GM21723 (cell line): ENCODE measurements around the gene CTCF.
A peak's percentile ranks its signal among the peaks of the same experiment; 100 is the strongest.

Experiments
- ATAC-seq: cut with Tn5 transposase; IDR thresholded peaks from one replicate; pipeline ENCODE4 v1.9.1; 2021; ENCODE audit warnings: mild to moderate bottlenecking, moderate library complexity; ENCODE audit not compliant: unreplicated experiment

The CTCF gene

GRCh38 chr16:67534431-67534830 lies 27.9 kb upstream of the CTCF start:
- no peak for ATAC-seq

GRCh38 chr16:67535201-67535600 lies 27.1 kb upstream of the CTCF start:
- ATAC-seq = no peak

GRCh38 chr16:67537270-67537635 lies 25.1 kb upstream of the CTCF start:
- ATAC-seq = peak; percentile 50

DNA sequence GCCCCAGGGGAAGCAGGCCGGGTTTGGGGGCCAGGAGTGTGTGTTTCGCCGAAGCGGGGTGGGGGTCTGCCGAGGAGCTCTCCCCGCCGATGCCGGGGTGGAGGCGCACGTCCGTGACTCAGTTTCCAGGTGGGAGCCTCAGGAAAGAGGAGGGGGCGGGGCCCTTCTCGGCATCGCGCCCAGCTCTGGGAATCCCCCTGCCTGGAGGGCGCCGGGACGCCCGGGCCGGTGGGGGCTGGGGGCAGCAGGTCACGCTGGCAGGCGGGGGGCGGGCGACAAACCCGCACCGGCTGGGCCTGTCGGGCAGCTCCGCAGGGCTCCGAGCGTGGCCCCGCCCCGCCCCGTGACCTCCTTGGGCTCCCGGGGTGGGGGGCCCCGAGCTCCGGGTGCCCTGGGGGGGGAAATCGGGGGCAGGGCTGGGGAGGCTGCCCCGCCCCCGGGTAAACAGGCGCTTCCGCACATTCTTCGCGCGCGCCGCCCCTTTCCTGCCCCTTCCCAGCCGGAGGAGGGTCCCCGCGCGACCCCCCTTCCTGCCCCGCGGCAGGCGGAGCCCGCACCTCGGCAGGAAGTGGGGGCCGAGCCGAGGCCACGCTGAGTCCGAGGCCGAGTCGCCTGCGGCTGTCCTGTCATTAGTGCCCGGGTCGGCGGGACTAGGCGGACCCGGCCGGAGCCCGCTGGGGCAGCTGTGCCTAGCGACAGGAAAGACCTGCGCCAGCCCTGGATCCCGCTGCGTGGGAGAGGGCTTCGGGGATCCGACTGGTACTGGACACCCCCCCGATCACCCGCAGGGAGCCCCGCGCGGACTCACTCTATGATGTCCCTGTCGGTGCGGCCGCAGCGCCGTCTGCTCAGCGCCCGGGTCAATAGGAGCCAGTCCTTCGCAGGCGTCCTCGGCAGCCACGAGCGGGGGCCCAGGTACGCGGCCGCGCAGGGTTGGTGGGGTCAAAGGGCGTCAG lies 24.4 kb upstream of the CTCF start:
- ATAC-seq = peak; percentile 49

DNA sequence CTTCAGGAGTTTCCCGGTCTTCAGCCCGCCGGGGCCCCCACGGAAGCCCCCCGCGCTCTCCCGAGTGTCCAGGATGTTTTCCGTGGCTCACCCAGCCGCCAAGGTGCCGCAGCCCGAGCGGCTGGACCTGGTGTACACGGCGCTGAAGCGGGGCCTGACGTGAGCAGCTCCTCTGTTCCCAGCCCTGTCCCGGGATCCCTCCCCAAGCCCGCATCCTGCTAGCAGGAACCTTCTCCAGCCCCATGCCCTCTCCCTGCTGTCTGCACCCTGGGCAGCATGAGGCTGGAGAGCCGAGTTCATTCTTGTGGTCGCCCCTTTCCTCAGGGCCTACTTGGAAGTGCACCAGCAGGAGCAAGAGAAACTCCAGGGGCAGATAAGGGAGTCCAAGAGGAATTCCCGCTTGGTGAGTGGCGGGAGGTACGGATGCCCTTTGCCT lies 23.6 kb upstream of the CTCF start:
- no peak for ATAC-seq

- ATAC-seq = no peak
Measured at GRCh38 chr16:67539271-67539670, 23.1 kb upstream of the CTCF start.

- ATAC-seq = no peak
Measured at GRCh38 chr16:67539691-67540635, 22.4 kb upstream of the CTCF start.

DNA sequence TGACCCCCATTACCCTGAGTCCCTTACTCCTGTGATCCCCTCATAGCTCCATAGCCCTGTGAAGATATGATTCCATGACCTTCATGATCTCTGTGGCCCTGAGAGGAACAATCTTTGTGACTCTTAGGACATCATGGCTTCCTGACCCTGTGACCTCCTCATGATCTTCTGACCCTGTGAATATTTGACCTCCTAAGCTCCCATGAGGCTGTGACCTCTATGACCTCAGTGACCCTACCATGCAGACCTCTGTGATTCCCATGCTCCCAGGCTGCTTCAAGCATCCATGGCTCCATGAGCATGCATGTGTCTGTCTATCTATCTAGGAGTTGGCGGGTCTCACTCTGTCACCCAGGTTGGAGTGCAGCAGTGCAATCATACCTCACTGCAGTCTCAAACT lies 21.6 kb upstream of the CTCF start:
- ATAC-seq = no peak

GRCh38 chr16:67541391-67542263 lies 20.7 kb upstream of the CTCF start:
- no peak for ATAC-seq

DNA sequence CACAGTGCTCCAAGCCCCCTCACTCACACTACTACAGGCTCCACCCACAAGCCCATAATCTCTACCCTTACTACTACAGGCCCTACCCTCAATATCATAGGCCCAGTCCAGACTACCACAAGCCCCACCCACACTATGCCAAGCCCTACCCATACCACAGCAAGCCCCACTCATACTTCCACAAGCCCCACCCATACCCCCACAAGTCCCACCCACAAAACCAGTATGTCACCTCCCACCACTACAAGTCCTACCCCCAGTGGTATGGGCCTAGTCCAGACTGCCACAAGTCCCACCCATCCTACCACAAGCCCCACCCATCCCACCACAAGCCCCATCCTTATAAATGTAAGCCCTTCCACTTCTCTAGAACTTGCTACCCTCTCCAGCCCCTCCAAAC lies 19.9 kb upstream of the CTCF start:
- ATAC-seq = no peak

DNA sequence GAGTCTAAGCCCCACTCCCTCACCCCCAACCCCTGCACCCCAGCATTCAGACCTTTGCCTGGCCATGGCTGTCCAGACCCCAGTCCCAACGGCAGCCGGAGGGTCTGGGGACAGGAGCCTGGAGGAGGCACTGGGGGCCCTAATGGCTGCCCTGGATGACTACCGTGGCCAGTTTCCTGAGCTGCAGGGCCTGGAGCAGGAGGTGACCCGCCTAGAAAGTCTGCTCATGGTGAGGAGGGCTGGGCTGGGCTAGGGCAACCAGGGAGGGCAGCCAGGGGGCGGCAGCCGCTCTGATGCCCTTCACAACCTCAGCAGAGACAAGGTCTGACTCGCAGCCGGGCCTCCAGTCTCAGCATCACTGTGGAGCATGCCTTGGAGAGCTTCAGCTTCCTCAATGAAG lies 19.3 kb upstream of the CTCF start:
- ATAC-seq = no peak

- ATAC-seq = no peak
Measured at GRCh38 chr16:67543582-67543981, 18.7 kb upstream of the CTCF start.

- ATAC-seq = no peak
Measured at GRCh38 chr16:67544329-67544841, 17.9 kb upstream of the CTCF start.

DNA sequence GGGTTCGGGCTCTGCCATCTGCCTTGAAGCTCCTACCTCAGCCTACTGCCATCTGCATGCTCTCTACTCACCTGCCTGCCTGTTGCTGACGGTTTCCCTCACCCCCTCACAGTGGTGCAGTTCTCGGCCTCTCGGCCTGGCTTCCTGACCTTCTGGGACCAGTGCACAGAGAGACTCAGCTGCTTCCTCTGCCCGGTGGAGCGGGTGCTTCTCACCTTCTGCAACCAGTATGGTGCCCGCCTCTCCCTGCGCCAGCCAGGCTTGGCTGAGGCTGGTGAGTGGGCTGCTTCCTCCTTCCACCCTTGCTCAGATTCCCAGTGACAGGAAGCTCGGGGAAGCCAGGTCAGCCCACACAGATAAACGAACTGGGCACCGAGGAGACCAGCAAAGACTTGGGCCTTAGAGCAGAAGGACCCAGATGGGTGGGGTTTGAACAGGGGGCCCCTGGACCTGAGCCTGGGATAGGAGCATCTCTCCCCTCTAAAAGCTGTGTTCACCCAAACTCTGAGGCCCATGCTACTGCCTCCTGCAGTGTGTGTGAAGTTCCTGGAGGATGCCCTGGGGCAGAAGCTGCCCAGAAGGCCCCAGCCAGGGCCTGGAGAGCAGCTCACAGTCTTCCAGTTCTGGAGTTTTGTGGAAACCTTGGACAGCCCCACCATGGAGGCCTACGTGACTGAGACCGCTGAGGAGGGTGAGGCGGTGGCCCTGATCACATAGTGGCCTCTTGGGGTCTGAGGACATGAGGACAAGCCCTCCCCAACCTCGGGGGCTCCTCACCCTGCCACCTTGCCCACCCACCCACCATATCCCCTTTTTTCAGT lies 17.3 kb upstream of the CTCF start:
- ATAC-seq = no peak

- no peak for ATAC-seq
Measured at GRCh38 chr16:67545665-67546024, 16.7 kb upstream of the CTCF start.

DNA sequence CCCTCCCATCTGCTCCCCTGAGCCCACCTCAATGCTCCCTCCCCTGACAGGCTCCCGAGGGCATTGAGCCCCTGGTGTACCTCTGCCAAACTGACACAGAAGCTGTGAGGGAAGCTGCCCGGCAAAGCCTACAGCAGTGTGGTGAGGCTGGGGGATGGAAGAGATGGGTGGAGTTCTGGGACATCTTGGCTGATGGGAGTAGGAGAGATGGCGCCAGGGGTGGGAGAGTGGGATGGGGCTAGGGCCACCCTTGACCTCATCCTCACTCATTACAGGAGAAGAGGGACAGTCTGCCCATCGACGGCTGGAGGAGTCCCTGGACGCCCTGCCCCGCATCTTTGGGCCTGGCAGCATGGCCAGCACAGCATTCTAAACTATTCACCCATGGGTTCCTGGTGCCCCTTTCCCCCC lies 16.2 kb upstream of the CTCF start:
- ATAC-seq = no peak

DNA sequence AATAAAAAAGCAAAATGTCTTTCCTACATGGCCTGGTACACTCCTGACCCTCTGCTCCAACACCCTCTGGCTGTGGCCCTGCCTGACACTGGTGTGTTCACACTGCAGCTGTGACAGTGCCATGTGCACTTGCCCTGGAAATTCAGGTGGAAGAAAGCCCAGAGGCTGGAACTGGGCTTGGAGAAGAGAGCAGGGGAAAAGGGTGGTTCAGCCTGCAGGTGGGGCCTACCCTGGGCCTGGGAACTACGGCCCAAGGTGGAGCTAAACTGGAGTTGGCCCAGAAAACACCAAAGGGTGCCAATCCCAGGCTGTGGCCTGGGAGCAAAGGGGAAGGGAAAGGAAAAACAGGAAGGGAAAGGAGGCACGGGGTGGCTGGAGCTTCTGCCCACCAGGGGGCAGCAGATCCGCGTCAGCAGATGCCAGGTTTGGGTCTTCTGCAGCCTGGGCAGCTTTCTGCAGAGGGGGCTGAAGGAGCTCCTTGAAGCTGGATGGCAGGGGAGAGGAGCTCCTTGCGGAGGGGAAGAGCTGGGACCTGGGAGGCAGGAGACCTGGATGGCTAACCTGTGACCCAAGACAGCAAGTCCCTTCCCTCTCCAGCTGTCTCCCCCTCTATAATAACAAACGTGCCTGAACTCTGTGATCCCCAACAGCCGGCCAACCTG lies 15.4 kb upstream of the CTCF start:
- no peak for ATAC-seq

DNA sequence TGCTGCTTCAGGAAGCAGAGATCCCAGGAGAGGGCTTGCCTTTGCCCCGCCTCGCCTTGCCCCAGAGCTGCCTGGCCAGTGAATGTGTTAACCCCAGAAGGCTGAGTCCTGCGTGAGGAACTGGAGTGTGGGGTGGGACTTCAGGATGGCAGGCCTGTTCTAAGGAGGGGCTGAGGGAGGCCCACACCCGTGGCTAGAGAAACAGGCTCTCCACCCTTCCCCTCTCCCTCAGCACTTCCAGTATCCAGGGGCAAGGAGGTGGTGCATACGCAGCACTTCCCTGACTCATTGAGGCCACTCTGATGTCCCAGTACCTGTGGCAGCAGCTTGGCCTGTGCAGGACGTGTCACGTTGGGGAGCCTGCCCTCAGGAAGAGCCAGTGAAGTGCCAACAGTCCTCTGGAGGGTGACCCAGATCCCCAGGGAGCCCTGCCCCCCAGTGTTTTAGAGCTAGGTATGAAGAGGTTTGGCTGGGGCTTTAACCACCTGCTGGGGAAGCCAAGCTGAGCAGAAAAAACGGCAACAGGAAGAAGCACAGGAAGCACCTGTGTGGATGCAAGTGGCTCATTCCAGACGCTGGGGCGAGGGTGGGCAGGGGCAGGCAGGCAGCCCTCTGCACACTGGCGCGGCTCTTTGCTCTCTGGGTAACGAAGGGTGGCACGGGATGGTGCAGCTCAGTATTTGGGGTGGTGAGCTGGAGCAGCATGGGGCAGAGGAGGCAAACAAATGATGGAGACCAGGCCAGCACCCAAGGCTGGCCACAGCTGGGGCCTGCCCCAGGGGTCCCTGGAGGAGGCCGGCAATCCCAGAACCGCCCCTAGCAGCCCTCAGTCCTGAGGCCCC lies 14.7 kb upstream of the CTCF start:
- ATAC-seq = no peak
